HG02610 (cell line): ENCODE results near the gene PVRIG.
"Not testable (repeated sequence)": the region's sequence is repeated elsewhere in the genome, so short reads cannot be mapped to it uniquely, and the experiment has no call there.

Source experiments
- ATAC-seq: cut with Tn5 transposase; IDR thresholded peaks from one replicate; pipeline ENCODE4 v1.9.1; 2021; ENCODE audit warnings: mild to moderate bottlenecking, moderate library complexity; ENCODE audit not compliant: unreplicated experiment

The PVRIG gene

DNA sequence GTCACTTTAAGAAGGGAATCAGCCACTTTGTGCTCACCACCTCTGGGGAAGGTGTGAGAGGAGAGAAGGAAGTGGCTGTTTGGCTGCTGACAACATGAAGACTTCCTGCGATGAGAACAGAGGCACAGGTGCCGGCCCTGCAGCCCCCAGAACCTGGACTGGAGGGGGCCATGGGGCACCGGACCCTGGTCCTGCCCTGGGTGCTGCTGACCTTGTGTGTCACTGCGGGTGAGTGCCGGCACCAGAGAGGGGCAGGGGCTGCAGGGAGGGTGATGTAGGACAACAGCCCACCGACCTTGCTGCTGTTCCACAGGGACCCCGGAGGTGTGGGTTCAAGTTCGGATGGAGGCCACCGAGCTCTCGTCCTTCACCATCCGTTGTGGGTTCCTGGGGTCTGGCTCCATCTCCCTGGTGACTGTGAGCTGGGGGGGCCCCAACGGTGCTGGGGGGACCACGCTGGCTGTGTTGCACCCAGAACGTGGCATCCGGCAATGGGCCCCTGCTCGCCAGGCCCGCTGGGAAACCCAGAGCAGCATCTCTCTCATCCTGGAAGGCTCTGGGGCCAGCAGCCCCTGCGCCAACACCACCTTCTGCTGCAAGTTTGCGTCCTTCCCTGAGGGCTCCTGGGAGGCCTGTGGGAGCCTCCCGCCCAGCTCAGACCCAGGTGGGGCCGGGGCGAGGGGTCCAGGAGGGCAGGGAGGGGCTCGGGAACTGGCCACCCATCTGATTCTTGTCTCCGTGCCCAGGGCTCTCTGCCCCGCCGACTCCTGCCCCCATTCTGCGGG, at the start of gene PVRIG:
PVRIG (plus strand) TSS at position 149 of the 785 bp plus-strand sequence; CDS start at position 171, 22 bp downstream.
- not testable (repeated sequence) for ATAC-seq

DNA sequence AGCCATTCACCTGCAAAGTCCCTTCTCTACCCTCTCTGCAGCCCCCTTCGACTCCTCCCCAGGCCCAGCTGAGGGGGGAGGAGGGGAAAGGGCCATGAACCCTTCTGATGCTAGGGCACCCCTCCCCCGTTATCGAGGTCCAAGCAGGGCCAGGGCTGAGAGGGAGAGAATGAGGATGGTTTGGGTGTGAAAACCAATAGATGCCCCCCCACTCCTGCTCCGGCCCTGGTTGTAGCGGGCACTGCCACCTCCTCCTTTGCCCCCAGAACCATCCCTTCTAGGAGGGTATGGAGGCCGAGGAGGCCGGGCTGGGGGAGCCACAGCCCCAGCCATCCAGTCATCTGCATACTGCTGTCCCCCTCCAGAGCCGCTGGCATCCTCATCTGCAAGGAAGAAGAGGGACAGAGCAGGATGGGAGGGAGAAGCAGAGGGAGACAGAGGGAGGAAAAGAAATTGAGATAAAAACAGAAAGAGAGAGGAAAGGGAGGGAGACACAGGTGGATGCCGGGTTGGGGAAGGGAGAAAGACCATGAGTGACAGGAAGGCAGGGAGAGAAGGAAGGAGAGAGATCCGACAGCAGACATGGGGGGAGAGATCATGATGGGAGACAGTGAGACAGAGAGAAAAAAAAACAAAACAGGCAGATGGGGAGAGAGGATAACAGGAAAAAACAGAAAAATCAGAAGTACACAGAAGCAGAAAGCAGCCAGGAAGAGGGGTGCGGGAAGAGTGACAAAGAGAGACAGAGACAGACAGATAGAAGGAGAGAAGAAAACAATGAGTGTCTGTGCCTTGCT, 49.5 kb upstream of the PVRIG start:
- ATAC-seq = no peak

DNA sequence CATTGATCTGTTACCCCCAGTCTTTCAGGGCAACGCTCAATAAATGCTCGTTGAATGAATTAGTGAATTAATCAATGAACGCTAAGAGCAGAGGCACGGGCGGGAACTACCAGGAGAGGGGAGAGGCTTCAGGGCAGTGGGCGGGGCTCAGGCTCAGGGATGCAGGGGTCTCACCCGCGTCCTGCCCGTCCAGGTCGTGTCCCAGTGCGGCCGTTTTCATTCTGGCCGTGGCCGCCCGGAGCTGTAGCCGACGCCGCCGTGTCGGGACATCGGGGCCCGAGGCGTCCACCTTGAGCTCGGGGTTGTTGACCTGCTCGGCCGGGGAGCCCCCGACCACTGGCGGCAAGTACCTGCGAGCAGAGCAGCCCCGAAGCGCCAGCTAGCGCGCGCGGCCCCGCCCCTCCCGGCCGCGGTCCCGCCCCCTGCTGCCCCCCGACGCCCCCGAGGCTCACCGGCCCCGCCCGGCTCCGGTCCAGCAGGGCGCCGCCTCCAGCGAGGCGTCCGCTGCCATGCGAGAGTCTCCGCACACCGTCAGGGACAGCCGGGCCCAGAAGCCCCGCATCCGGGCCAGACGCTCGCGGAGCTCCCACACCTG, 48.6 kb upstream of the PVRIG start:
- no peak for ATAC-seq

DNA sequence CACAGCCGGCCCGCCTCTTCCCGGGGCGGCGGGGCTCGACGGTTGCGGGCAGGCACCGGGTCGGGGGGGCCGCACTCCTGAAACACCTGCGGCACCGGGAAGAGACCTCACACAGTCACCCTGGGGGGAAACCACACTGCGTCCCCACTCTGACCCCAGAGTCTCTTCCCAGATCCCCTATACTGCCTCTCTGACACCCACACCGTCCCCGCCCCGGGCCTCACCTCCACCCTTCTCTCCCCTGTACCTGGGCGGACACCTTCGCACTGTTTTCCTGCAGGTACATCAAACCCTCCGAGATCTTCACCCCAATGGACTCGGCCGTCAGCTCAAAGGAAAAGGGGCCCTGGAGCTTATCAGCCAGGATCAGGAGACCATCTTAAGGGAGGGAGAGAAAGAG, 47.9 kb upstream of the PVRIG start:
- ATAC-seq = no peak

DNA sequence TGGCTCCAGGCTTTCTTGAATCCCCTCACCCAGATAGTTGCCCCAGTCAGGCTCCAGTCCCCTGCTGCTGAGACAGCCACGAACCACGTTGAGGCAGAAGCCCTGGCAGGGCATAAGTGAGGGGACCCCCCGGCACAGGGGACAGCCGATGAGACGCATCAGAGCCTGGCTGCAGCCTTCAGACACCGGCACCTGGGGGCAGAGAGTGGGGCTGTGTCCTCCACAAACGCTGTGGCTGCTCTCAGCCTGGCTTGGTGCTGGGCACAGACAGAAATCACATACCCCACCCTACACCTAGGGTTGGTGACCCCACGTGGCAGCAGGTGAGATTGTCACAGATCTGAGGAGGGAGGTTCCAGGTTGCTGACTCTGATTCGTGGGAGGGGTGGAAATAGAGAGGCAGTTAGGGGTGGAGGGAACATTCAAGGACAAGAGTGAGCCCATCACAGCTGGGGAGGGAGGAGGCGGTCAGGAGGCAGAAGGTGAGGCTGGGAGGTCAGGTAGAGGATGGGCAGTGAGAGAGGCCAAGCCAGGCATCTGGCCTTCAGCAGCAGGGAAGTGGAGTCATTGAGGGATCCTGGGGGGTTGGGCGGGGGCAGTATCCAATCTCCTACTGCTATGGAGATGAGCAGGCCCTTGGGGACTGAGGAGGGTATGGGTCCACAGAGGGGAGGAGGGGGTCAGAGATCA, 45.8 kb upstream of the PVRIG start:
- no peak for ATAC-seq

DNA sequence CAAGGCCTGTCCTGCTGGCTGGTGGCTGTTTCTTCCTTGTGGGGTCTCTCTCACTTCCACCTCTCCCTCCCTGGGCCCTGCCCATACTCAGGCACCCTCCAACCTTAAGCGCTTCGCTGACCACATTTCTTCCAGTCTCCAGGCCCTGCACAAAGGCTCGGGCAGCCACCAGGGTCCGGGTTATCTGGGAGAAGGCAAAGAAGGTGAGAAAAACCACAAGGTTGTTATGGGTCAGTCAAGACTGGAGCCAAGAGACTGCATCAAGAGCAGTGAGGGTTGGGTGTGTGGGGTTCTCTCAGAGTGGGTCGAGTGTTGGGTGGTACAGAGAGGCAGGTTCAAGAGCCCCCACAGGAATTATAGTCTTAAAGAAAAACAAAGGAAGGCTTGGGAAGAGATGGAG, 45.2 kb upstream of the PVRIG start:
- no peak for ATAC-seq

DNA sequence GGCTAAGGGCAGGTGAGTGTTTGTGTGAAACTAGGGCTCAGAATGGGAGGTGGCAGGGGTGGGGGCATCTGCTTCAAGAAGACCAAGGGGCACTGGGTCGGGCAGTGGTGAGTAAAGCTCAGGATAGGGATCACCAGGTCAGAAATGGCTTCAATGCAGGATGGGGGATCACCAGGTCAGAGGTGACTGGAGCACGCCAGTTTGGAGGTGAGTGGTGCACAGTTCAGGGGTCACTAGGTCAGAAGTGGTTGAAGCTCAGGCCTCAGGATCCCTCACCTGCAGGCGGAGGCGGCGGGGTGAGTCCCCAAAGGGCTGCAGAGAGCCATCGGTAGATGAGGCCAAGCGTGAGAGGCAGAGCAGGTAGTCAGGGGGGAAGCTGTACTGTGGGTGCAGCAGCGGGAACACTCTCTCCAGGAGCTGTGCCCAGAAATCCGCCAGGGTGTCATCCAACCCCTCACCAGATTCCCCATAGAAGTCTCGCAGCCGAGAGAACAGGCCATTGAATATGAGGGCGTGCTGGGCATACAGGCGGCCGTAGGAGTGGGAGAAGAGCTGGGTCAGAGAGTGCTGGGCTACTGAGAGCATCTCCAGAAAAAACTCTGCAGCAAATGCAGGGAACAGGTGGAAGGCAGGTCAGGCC, 44.3 kb upstream of the PVRIG start:
- ATAC-seq = no peak

DNA sequence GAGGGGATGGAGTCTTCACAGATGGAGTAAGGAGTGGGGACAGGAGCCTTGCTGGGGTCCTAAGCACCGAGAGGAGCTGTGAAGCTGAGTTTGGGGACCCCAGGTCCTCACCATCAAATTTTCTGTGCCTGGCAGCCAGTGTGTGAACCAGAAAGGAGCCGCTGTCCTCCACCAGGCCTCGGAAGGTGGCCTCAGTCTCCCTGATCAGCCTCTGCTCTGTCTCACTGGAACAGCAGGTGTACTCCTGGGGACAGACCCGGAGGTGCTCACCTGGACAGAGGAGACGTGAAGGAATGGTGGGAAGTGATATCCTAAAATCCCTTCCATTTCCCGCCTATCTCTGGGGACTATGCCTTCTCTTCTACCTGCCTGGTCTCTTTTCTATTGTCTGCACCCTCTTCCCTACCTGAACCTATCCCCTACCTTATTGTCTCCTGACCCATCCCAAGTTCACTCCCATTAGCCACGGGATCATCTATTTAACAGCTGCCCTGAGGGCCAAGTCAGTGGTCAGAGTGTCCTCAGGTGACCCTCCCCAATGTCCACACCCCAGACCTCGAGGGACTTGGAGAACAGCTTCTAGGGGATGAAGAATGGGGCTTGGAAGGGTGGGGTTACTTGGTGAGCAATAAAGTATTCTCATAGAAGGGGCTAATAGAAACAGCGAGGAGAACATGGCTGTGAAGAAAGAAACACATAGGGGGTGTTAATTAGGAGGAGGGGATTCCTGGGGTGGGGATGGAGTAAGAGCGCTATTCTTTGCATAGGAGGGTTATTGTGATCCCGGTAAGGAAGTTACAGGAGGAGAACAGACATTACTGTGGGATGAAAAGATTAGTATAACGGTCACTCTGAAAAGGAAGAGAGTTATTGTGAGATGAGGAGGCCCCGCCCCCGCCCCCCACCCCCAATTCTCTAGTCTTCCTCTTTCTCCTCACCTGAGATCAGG, 43.4 kb upstream of the PVRIG start:
- ATAC-seq = no peak

DNA sequence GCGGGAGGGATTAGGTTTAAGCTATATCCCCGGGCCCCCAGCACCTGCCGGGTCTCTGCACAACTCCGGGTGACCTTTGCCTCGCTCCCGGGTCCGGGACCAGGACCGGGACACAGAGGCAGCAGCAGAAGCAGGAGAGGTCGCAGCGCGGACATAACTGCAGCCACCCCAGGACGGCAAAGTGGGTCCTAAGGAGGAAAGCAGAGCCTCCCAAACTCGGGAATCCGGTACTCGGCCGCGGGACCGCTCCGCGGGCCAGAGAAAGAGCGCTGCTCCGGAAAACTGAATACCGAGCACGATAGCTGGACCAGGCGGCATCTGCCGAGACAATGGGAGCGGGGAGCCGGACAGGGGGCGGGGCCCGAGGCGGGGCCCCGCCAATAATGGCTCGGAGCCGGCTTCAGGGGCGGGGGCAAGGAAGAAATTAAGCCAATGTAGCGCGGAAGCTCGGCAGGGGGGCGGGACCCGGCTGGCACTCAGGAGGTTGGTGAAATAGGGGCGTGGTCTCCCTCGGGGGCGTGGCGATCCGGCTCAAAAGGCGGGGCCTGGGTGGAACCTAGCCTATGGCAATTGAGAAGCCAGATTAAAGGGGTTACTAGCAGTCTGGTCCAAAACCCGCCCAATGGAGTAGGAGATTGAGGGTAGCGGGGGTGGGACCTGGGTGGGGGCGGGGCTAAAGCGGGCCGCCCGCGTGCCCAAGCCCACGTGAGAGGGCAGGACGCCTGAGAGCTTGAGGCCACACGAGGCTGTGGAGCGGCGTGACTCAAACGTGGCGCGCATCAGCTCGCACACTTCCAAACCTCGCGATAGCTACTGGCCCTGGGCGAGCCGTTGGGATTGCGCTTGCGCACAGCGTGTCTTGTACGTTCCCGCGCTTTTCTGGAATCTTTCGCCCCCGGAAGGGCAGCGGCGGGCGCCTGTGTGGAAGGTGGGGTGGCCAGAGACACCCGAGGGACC, 42.4 kb upstream of the PVRIG start, which contains the start of the genes GPC2 and STAG3:
GPC2 (minus strand) TSS at position 337 of the 957 bp plus-strand sequence; CDS start at position 155, 182 bp downstream.
STAG3 (plus strand) TSS at position 874 of the 957 bp plus-strand sequence. CDS start 2,639 bp downstream, outside the sequence.
- peak; percentile 85 for ATAC-seq

DNA sequence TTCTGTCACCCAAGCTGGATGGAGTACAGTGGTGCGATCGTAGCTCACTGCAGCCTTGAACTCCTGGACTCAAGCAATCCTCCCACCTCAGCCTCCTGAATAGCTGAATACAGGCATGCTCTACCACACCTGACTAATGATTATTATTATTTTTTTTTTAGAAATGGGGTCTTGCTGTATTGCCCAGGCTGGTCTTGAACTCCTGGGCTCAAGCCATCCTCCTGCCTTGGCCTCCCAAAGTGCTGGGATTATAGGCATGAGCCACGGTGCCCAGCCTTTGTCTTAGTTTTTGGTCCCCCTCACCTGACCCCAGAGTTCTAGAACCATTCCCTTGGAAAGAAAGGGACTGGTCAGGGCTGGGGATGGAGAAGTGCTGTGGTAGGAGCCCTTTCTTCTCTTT, 39.7 kb upstream of the PVRIG start:
- ATAC-seq = not testable (repeated sequence)

DNA sequence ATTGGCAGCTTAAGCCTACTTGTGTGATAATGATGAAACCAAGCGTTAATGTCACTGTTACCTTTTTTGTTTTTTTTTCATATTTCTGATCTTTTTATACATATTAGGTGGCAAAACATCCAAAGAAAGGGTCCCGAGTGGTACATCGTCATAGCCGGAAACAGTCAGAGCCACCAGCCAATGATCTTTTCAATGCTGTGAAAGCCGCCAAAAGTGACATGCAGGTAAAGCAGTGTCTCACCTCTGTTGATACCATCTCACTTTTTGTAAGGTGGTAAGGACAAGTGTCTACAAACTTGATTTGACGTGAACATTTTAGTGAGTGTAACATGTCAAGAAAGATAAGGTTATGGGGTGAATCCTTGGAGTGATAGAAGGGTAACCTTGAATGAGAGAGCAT, 37.1 kb upstream of the PVRIG start:
- ATAC-seq = not testable (repeated sequence)

DNA sequence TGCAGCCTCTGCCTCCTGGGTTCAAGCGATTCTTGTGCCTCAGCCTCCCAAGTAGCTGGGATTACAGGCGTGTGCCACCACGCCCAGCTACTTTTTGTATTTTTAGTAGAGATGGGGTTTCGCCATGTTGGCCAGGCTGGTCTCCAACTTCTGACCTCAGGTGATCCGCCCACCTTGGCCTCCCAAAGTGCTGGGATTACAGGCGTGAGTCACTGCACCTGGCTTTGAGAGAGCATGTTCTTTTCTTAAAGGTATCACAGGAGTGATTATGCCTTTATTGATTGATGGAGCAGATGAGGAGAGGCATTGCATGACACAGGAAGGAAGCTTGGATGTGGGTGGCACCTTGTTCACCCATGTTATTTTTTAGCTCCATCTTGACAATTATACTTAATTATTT, 36.7 kb upstream of the PVRIG start:
- ATAC-seq = not testable (repeated sequence)

DNA sequence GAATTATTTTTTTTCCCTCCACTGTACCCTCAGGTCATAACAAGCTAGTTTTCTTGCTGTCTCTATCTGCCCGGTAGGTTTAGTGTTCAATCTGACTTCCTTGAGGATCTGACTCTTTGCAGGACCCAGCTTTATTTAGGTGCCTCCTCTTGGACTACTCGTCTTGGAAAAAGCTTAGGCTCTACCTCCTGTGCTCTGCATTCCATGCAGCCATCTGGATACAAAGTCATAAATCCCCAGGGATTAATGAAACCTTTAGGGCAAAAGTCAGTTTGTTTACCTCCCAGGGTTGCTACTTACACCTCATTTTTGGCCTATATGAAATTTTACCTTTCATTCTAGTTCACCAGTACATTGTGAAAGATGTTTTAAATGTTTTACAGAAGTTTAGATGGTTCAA, 34.0 kb upstream of the PVRIG start:
- no peak for ATAC-seq

DNA sequence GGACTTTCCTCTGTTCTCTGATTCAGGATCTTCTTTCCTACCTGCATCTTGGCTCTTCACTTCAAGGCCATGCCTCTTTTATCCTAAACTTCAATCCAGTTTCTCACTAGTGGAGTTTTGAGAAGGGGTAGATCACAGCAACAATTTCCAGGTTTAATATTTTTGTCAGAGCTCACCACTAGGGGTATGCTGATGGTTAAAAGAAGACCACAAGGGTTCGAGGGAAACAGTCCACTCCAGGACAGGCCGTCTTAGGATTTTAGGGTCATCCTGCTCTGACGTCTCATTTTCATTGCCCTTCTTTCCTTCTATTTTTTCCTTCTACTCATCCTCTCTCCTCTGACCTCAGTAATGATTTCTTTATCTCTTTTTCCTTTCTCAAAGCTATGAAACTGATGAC, 30.7 kb upstream of the PVRIG start:
- no peak for ATAC-seq

DNA sequence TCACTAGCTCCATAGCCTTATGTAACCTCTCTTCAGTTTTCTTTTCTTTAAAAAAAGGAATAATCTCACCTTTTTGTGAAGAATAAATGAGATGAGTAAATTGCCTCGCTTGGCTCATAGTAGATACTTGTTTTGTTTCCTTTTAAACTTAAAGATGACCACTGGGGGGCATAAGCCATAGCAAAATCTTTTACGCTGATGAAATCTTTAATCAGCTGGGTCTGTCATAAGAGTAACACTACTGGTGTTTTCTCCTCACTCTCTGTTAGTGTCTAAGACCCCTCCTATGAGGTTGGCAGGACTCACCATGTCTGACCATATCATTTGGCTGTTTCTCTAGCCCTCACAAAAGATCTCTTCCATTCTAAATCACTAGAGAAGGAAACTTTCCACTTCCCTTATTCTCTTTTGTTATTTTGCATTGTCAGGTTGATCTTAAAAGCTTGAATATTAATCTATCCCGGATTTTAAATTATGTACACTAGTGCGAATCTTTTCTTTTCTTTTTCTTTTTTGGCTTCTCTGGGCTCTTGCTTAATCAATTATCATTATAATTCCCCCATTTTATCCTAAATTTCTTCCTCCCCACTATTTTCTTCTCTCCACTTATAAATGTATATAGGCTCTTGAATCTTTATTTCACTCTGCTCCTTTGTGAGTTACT, 29.6 kb upstream of the PVRIG start:
- ATAC-seq = peak; percentile 49

DNA sequence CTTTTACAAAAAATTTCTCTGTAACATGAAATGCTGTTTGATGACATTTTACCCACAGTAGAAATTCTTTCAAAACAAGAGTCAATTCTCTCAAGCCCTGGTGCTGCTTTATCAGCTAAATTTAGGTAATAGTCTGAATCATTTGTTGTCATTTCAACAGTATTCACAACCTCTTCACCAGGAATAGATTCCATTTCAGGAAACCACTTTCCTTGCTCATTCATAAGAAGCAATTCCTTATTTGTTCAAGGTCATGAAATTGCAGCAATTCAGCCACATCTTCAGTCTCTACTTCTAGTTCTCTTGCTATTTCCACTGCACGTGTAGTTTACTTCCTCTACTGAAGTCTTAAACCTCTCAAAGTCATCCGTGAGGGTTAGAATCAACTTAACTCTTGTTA, 28.0 kb upstream of the PVRIG start:
- no peak for ATAC-seq

DNA sequence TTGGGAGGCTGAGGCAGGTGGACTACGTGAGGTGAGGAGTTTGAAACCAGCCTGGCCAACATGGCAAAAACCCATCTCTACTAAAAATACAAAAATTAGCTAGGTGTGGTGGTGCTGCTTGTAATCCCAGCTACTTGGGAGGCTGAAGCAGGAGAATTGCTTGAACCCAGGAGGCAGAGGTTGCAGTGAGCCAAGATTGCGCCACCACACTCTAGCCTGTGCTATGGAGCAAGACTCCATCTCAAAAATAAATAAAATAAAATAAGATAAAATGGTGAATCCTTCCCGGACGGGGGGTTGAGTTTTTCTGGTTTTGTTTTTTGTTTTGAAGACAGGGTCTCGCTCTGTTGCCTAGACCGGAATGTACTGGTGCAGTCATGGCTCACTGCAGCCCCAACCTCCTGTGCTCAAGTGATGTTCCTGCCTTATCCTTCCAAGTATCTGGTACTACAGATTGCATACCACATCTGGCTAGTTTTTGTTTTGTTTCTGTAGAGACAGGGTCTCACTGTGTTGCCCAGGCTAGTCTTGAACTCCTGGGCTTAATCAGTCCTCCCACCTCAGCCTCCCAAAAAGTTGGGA, 27.4 kb upstream of the PVRIG start:
- not testable (repeated sequence) for ATAC-seq
